VCaP (cell line): ENCODE measurements around the gene NCAPG2.
"Not testable (repeated sequence)": the region's sequence is repeated elsewhere in the genome, so short reads cannot be mapped to it uniquely, and the experiment has no call there.

ENCODE experiments used
- H3K27ac ChIP-seq: fragments of 450-650 bp; 2 replicates; pipeline ENCODE4 v1.5.1; 2017
- TF ChIP-seq, protein P1 (sequence below): fragments of 450-650 bp; conservative IDR thresholded peaks from 2 replicates; pipeline ENCODE4 v1.5.1; 2017; ENCODE audit warnings: mild to moderate bottlenecking, moderate library complexity

Gene NCAPG2

DNA sequence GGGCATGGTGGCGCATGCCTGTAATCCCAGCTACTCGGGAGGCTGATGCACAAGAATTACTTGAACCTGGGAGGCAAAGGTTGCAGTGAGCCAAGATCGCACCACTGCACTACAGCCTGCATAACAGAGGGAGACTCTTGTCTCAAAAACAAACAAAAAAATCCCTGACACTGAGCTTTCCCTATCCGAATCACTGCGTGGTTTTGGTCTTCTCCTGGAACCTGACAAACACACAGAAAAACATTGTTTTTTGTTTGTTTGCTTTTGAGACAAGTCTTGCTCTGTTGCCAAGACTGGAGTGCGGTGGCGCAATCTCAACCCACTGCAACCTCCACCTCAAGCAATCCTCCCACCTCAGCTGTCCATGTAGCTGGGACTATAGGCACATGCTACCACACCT is 66.6 kb downstream of the NCAPG2 start:
- TF ChIP-seq, protein P1, sequence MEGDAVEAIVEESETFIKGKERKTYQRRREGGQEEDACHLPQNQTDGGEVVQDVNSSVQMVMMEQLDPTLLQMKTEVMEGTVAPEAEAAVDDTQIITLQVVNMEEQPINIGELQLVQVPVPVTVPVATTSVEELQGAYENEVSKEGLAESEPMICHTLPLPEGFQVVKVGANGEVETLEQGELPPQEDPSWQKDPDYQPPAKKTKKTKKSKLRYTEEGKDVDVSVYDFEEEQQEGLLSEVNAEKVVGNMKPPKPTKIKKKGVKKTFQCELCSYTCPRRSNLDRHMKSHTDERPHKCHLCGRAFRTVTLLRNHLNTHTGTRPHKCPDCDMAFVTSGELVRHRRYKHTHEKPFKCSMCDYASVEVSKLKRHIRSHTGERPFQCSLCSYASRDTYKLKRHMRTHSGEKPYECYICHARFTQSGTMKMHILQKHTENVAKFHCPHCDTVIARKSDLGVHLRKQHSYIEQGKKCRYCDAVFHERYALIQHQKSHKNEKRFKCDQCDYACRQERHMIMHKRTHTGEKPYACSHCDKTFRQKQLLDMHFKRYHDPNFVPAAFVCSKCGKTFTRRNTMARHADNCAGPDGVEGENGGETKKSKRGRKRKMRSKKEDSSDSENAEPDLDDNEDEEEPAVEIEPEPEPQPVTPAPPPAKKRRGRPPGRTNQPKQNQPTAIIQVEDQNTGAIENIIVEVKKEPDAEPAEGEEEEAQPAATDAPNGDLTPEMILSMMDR: no peak
- H3K27ac ChIP-seq: no peak overlapping the region

DNA sequence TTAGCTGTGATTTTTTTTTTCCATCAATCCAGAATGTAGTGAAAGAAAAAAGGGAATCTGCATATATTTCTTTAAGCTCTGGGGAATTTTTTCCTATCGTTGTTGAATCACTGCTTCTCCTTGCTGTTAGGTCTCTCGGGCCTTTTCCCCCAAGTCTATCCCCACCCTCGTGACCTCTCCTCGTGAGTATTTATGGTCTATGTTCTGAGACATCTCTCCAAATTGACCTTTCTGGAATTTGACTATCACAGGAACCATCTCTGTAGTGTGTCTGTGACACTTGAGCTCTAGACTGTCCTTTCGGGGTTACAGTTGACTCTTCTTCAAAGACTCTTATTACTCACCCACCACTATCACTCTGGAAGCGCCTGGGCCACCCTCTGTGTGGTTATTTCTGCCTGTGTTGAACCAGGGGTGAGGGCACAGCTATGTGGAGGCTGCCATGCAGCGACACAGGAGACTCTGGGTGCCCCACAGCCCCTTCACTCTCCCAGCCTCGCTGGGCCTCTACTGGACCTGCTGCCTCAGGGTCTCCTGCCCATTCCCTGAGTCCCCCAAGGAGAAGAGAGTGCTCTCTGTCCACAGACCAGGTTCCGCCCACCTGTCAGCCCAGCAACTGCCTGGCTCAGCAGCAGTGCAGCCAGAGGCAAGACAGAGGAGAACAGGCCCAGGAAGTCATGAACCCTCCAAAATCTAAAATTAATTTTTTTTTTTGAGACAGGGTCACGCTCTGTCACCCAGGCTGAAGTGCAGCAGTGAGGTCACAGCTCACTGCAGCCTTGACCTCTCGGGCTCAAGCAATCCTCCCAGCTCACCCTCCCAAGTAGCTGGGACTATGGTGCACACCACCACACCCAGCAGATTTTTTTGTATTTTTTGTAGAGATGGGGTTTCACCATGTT is 71.3 kb downstream of the NCAPG2 start:
- TF ChIP-seq, protein P1: no peak
- H3K27ac ChIP-seq: peak overlapping the region; percentile 74

DNA sequence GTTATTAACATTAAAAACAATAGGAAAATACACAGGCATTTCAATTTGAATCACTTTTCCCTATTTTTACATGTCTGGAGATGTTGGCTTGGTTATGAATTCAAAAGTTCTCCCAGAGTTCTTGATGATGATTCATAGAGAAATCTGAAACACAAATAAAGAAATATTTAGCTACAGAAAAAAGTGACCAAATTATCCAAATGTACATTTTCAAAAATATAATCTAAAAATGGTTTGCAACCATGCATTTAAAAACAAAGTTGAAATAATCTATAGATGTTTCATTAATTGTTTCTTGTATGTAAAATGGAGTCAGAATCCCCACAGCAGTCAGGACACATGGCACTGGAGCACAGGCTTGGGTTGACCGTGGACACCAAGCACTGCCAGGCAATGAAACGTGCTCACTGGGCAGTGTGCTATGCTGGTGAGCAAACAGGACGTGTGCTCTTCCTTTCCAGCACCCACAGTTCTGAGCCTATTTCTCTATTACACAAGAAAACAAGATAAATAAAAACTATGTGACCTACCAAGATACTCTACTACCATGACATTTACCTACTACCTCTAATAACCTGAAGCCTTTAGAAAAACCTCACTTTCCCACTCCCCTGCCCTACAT is 72.9 kb downstream of the NCAPG2 start:
- H3K27ac ChIP-seq: peak overlapping the region; percentile 74
- TF ChIP-seq, protein P1: no peak

DNA sequence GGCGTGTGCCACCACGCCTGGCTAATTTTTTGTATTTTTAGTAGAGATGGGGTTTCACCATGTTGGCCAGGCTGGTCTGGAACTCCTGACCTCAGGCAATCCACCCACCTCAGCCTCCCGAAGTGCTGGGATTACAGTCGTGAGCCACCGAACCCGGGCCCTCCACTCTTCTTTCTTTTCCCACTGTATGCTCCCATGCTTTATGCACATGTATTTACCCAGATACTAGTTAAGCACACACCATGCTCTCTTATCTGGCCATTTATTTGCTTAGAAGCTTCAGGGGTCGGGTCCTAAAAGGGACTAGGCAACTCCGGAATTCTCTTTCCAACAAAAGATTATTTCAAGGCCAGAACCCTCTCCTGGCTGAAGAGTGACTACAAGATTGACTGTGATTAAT is 78.3 kb downstream of the NCAPG2 start:
- not testable (repeated sequence) for H3K27ac ChIP-seq

DNA sequence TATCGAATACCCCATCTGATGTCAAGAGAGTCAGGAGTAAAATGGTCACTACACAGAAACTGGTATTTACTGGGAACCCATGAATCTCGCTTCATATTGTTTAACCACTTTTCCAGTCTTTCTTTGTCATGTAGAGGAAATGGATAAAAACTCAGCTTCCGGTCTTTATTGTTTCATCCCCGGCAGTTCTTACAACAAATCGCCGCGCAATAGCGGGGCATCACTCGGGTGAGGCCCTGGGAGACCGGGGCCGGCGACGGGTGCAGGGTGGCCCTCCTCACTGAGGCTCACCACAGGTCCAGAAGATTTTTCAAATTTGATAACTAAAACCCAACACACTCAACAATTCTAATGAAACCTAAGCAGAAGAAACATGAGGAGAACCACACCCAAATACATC is 81.4 kb downstream of the NCAPG2 start:
- H3K27ac ChIP-seq: no peak overlapping the region
- TF ChIP-seq, protein P1: no peak

DNA sequence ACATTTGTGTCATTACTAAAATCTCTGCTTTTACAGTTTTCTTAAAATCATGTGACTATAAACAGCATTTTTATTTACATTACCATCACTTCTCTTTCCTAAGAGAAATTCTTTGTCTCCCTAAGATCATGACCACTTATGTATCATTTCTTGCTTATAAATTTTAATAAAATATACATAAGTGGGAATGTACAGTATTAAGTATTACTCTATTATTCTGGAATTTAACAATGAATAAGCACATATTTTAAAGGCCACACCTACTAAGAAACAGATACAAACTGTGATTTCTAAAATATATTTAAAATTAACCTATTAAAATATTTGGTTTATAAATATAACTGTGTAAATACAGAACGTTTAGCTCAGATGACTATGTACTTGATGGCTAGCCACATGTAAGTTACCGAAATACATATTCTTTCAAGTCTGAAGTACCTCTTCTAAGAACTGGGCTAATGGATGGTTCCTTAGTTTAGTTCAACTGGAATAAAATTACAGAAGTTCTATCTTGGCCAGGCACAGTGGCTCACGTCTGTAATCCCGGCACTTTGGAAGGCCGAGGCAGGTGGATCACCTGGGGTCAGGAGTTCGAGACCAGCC is 83.7 kb downstream of the NCAPG2 start:
- TF ChIP-seq, protein P1: no peak
- H3K27ac ChIP-seq: no peak overlapping the region

DNA sequence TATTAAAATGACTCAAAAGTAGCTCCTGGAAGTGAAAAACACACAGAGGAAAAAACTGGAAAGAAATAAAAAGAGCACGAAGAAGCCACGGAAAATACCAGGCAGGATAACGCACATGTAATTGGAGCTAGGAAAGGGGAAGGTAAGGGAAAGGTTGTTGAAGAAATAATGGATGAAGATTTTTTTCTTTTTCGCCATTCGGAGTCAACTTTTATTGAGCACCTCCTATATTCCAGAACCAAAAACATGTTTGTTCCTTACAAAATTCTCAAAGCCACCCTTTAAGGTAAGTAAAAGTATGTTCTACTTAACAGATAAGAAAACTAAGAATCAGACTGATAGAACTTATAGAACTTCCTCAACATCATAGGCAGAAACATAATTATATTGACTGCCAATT is 84.2 kb downstream of the NCAPG2 start:
- no peak overlapping the region for H3K27ac ChIP-seq
- TF ChIP-seq, protein P1: no peak
